AG09309 (cell line): ENCODE data around the gene PPP1CB.

Source experiments
- DNase-seq: peaks from one replicate; pipeline ENCODE4 v3.0.0-alpha.2; 2010; ENCODE audit warnings: low read depth
- H3K4me3 ChIP-seq: 2 replicates; pipeline ENCODE4 v1.5.1; 2011; ENCODE audit warnings: mild to moderate bottlenecking, low read depth, low read length, moderate library complexity; ENCODE audit not compliant: control insufficient read depth
- CTCF ChIP-seq: IDR thresholded peaks from 2 replicates; pipeline ENCODE4 v1.5.1; 2011; ENCODE audit warnings: mild to moderate bottlenecking, low read depth, low read length, inconsistent platforms; ENCODE audit not compliant: insufficient read depth, control insufficient read depth; ENCODE audit errors: missing control alignments

Gene PPP1CB

DNA sequence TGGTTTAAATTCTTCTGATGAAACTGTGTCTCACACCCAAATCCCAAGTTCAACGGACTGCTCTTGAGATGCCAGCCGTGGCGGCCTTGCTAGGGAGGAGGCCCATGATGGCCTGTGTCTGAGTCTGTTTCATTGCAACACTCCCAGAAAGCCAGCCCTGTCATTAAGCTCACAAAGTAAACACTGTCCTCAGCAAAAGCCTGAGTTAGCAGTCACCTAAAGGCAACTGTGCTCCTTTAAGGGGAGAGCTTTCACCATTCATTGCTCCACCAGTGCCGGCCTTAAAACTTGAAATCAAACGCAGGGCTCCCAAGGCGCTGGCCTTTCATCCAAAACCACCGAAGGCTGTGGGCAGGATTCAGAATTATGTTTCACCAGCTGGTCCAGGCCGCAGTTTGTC is 42.5 kb upstream of the PPP1CB start:
- no peak for DNase-seq
- no peak overlapping the region for H3K4me3 ChIP-seq
- no peak for TF ChIP-seq CTCF

DNA sequence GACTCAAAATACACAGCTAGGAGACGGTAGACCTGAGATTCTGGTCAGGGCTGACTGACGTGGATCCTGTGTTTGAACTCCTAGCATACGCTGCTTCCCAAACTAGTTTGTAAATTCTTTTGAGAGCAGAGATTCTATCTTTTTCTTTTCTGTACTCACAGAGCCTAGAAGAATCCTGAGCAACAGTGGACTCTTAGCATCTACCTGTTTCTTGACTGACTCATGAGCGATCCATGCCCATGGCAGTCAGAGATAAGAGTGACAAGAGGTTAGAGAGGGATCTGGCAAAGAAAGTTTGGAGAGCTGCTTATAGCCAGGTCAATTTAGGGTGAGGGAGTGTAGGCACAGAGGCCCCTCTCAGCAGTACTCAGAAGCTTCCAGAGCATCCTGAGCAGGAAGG is 41.1 kb upstream of the PPP1CB start:
- H3K4me3 ChIP-seq: no peak overlapping the region
- TF ChIP-seq CTCF: no peak
- no peak for DNase-seq

DNA sequence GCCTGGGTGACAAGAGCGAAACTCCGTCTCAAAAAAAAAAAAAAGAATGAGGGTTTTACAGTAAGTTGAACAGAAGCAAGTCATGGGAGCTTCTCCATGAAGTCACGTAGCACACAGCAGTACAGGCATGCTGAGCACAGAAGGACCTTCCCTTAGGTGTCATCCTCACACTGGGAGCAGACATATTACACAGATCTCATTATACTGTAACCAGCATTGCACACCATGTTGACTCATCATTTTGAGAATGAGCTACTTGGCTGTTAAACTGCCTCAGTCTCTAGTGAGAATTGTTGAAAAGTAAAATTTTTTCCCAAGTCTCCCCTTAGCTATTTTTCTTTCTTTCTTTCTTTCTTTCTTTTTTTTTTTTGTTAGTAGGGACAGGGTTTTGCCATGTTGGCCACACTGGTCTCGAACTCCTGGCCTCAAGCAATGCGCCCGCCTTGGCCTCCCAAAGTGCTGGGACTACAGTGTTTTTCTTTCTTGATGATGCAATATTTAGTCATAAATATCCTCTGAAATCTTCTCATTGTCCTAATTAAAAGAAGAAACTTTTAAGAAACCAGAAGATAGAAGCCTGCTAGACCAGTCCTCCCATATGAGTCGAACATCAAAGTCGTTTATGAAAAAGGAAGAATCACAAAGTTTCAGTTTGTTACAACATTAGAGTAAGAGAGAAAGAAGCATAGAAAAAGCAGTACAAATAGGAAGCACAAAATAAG is 37.9 kb upstream of the PPP1CB start:
- no peak for TF ChIP-seq CTCF
- no peak overlapping the region for H3K4me3 ChIP-seq
- DNase-seq: no peak

DNA sequence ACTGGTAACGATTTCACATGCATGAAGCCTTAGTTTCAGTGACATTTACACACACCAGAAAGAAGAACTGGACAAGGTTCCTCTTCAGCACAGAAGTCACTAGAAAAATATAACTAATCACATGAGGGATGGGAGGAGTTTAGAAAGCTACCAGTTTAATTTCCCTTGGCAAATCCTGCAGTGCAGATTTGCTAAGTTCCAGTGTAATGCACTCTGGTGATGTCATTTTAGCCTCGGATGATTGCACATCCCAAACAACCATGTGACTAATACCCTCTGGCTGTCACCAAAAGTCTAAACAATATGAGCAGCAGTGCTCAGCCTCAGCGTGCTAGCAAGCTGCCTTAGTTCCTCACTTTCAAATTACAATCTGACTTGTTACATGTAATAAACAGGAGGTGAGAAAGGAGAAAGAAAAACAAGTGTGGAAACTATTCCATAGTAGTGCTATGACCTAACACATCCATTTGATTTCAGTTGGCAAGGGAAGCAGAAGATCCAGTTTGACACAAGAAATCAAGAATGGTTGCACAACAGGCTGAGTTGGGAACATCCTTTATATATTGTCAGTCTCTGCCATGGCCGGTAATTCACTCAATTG is 35.3 kb upstream of the PPP1CB start:
- peak; percentile 63 for DNase-seq
- H3K4me3 ChIP-seq: no peak overlapping the region
- TF ChIP-seq CTCF: no peak

DNA sequence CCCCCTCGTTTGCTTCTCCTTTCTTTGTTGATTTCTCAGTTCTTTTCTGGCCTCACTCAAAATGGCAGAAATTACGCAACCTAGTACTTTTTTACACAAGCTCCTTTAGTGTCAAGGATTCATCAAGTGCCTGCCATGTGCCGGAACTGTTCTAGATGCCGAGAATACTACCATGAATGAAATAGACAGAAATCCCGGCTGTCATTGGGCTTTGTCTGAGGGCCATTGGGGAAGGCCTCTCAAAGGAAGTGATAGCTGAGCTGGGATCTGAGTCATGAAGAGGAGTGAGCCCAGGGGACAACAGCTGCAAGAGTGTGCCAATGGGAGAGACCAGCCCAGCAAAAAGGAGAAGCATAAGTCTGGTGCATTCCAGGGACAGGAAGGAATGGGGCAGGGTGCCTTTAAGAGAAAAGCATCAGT is 34.3 kb upstream of the PPP1CB start:
- no peak for DNase-seq
- no peak for TF ChIP-seq CTCF
- no peak overlapping the region for H3K4me3 ChIP-seq

- DNase-seq: no peak
- no peak for TF ChIP-seq CTCF
- no peak overlapping the region for H3K4me3 ChIP-seq
These were observed 31.3 kb upstream of the PPP1CB start for GRCh38 chr2:28720345-28720744.
